Measurements from ENCODE around the gene ARHGDIG. TPM values are rescaled to one million over a fixed set of nuclear protein-coding genes. Genes with fewer than 3 reads are reported as not detected.

ARHGDIG gene
- total RNA-seq, 1 donor from 2014 or later = 1.3 TPM

DNA sequence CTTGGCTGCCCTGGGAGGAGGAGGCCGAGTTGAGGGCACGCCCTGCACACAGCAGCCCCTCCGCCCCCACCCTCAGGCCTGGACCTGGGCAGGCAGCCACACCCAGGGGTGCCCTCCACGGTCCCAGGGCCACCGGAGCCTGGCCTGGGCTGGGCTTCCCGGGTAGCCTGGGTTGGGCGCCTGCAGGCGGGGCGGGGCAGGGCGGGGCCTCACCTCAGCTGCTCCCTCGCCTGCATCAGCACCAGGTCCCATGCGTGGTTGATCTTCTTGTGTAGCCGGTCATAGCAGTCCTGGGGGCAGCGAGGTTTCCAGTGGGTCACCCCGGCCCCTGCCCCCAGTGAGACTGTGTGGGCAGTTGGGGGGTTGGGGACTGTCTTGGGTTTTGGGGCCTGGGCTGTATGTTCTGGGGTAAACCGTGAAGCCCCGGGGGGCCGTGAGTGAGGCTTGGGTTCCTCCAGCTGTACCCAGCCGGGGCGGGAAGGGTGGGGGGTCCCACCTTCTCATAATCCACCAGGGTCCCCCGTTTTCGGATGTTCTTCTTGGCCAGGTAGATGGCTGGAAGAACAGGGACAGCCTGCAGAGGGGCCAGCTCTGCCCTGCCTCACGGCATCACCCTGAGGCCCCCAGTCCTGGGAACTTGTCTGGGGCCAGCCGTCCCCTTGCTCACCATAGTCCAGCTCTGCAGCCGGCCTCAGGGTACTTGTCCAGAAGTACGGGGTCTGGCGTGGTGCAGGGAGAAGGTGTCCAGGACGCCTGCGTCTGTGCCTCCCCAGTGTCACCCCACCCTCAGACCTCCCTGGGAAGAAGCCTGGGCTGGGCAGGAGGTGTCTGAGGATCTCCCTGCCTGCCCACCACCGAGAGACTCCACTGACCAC, 6.6 kb upstream of the ARHGDIG start:
- Histone ChIP-seq H3K27ac (no peak overlapping the region), H3K4me3 (no peak overlapping the region), H3K27me3 (peaks cover 13% of the 10 kb centered on the region), H3K4me1 (no peaks in the 10 kb centered on the region), H3K9me3 (no peaks in the 10 kb centered on the region), H3K36me3 (no peaks in the 10 kb centered on the region)
- intact Hi-C loops (cut with DNase I) = no loop called here
- DNase-seq (peak; percentile 63), ATAC-seq (no peak)
- TF ChIP-seq, protein P1, sequence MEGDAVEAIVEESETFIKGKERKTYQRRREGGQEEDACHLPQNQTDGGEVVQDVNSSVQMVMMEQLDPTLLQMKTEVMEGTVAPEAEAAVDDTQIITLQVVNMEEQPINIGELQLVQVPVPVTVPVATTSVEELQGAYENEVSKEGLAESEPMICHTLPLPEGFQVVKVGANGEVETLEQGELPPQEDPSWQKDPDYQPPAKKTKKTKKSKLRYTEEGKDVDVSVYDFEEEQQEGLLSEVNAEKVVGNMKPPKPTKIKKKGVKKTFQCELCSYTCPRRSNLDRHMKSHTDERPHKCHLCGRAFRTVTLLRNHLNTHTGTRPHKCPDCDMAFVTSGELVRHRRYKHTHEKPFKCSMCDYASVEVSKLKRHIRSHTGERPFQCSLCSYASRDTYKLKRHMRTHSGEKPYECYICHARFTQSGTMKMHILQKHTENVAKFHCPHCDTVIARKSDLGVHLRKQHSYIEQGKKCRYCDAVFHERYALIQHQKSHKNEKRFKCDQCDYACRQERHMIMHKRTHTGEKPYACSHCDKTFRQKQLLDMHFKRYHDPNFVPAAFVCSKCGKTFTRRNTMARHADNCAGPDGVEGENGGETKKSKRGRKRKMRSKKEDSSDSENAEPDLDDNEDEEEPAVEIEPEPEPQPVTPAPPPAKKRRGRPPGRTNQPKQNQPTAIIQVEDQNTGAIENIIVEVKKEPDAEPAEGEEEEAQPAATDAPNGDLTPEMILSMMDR (IDR thresholded peaks at IDR 0.05) = no peak

DNA sequence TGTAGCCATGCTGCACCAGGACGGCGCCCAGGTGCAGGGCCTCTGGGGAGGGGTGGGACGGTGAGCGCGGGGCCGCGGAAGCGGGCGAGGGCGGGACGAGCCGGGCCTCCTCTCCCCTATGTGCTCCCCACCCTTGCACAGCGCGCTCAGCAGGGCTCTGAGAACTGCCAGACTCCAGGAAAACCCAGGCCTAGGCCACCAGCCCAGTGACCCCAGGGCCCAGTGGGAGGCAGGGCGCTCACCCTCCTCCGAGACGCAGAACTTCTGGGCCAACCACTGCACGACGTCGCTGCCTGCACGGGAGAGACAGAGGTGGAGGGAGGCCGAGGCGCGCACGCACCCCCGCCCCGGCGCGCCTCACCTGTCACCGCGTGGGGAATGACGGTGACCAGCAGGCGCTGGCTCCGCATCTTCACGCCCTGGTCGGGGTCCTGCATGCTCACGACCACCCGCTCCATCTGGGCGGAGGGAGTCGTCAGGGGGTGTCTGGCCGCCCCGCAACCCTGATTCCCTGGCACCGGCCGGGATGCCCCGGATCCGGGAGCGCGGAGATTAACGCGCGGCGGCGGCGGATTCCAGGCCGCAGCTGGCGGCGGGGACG, 5.2 kb upstream of the ARHGDIG start:
- TF ChIP-seq, protein P1 (IDR thresholded peaks at IDR 0.05) = no peak
- no peaks in the 10 kb centered on the region for H3K36me3 ChIP-seq
- H3K27me3 ChIP-seq = peaks cover 22% of the 10 kb centered on the region
- peak overlapping the region; percentile 54 for H3K4me3 ChIP-seq
- DNase-seq (peak; percentile 63), ATAC-seq (peak; percentile 4)
- no peaks in the 10 kb centered on the region for H3K4me1 ChIP-seq
- intact Hi-C loops (cut with DNase I) = no loop called here
- H3K27ac ChIP-seq = no peak overlapping the region
- H3K9me3 ChIP-seq = no peaks in the 10 kb centered on the region

DNA sequence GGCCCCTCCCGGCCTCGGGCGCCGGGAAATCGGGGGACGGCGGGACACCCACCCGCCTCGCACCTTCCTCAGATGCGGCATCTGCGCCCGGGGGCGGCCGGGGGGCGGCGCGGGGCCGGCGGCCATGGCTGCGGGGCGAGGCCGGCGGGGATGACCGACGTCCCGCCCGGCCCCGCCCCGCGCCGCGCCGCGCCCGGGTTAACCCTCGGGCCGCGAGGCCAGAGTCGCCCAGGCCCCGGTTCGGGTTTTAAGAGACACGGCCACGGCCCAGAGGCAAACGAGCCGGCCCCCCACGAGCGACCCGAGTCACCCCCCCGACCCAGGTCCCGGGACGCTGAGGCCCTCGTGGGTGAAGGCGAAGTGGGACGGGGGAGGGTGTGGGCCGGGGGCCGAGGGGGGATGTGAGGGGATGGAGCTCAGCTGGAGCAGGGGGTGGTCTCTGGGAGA, 4.6 kb upstream of the ARHGDIG start, which contains the start of gene RGS11:
TSS of gene RGS11 (minus strand) at position 159 of the 447 bp plus-strand sequence. CDS start at position 126, 33 bp downstream.
- Histone ChIP-seq H3K4me1 (peaks cover 2% of the 10 kb centered on the region), H3K36me3 (no peaks in the 10 kb centered on the region), H3K27me3 (peaks cover 24% of the 10 kb centered on the region), H3K4me3 (peak within 1 kb of the TSS; percentile 54), H3K9me3 (no peaks in the 10 kb centered on the region), H3K27ac (no peak within 1 kb of the TSS)
- intact Hi-C loops (cut with DNase I) = no loop called here
- DNase-seq (peak; percentile 61), ATAC-seq (no peak)
- TF ChIP-seq, protein P1 (IDR thresholded peaks at IDR 0.05) = no peak

DNA sequence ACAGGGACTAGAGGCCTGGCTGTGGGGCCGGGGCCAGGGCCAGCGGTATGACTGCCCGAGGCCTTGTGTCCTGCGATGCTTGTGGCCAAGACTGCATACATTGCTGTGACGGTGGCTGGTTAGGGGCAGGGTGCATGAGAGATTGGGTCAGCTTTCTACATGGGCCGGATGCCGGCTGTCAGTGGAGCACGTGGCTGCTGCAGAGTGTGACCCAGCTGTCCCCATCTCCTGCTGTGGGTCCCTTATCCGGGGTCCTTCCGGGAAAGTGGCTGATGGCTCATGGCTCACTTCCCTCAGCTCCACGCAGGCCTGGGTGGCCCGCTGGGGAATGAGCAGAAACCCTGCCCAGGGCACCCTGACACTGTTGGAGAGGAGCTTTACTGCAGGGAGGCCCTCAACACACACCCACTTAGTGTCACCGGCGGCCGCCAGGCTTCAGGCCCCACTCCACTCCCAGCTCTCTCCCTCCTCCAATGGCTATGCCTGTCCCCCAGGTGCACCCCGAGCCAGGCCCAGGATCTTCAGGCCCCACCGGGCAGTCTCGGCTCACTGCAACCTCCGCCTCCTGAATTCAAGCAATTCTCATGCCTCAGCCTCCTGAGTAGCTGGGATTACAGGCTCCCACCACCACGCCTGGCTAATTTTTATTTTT, 3.8 kb upstream of the ARHGDIG start:
- intact Hi-C loops (cut with DNase I) = no loop called here
- Histone ChIP-seq H3K27me3 (peaks cover 32% of the 10 kb centered on the region), H3K4me1 (peaks cover 9% of the 10 kb centered on the region), H3K27ac (no peak overlapping the region), H3K36me3 (no peaks in the 10 kb centered on the region), H3K4me3 (peak overlapping the region; percentile 54), H3K9me3 (no peaks in the 10 kb centered on the region)
- DNase-seq = no peak
- ATAC-seq = no peak
- TF ChIP-seq, protein P1 (IDR thresholded peaks at IDR 0.05) = no peak

DNA sequence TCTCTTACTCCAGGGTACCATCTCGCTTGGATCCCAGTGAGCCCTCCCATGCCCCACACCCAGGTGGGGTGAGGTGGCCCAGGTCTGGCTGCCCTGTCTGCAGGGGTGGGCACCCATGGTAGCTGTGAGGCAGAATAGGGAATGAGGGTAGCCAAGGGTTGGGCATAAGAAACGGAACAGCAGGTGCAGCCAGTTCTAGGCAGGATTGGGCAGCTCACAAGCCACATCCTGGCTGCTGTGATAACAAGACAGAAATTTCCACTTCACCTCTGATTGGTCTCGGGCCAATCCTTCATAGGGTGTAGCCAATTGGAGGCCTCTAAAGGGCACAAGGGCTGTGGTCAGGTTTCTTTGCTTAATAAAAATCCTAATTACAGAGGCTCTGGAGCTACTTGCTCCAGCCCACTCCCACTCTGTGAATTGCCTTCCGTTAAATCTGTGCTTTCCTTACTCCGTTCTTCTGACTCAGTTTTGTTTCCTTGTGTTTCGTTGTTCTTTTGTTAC, 1.5 kb upstream of the ARHGDIG start:
- H3K4me3 ChIP-seq = no peak overlapping the region
- DNase-seq (no peak), ATAC-seq (peak; percentile 7)
- no peaks in the 10 kb centered on the region for H3K36me3 ChIP-seq
- peaks cover 41% of the 10 kb centered on the region for H3K27me3 ChIP-seq
- TF ChIP-seq, protein P1 (IDR thresholded peaks at IDR 0.05) = no peak
- intact Hi-C loops (cut with DNase I) = no loop called here
- peaks cover 9% of the 10 kb centered on the region for H3K4me1 ChIP-seq
- no peaks in the 10 kb centered on the region for H3K9me3 ChIP-seq
- no peak overlapping the region for H3K27ac ChIP-seq
